Testis (tissue), 2 donors: ENCODE results near the gene ARMC2.

Experiments
- POLR2A ChIP-seq: fragments of 450-650 bp; IDR thresholded peaks from one replicate; pipeline ENCODE4 v1.6.1; 2017; ENCODE audit warnings: antibody characterized with exemption, mild to moderate bottlenecking, moderate library complexity
- TF ChIP-seq, protein P1 (sequence below), 3 experiments: fragments of 450-650 bp in 2 of 3; fragments of 200-600 bp in 1 of 3; sonication (generic) in 1 of 3; IDR thresholded peaks; one replicate each; pipeline ENCODE4 v1.5.1; 2016 to 2019; ENCODE audit warnings: antibody characterized with exemption in 3 of 3, mild to moderate bottlenecking in 2 of 3, moderate library complexity in 1 of 3

DNA sequence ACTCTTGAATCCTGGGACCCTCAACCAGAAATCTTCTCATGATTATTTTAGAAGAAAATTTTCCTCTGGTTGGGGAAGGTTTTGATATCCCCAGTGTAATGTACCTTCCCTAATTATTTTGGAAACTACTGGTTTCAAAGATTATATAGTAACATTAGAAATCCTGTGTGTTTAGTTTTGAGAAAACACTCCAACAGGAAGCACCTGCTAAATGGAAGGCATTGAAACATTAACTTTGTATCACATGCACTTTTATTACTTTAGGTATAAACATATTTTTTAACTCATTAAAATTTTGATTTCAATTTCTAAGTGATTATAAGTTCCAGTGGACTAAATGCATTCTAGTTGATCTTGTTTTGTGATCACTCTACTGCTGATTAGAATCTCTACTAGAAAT is 137.1 kb downstream of the ARMC2 start:
- no peak for TF ChIP-seq POLR2A
- TF ChIP-seq, protein P1, sequence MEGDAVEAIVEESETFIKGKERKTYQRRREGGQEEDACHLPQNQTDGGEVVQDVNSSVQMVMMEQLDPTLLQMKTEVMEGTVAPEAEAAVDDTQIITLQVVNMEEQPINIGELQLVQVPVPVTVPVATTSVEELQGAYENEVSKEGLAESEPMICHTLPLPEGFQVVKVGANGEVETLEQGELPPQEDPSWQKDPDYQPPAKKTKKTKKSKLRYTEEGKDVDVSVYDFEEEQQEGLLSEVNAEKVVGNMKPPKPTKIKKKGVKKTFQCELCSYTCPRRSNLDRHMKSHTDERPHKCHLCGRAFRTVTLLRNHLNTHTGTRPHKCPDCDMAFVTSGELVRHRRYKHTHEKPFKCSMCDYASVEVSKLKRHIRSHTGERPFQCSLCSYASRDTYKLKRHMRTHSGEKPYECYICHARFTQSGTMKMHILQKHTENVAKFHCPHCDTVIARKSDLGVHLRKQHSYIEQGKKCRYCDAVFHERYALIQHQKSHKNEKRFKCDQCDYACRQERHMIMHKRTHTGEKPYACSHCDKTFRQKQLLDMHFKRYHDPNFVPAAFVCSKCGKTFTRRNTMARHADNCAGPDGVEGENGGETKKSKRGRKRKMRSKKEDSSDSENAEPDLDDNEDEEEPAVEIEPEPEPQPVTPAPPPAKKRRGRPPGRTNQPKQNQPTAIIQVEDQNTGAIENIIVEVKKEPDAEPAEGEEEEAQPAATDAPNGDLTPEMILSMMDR (IDR thresholded peaks at IDR 0.05): no peak
